MCF 10A (cell line): ENCODE measurements around the gene KCMF1. TPM values are rescaled to one million over a fixed set of nuclear protein-coding genes. Genes with fewer than 3 reads are reported as not detected.
"Not testable (repeated sequence)": the region's sequence is repeated elsewhere in the genome, so short reads cannot be mapped to it uniquely, and the experiment has no call there.

Experiments
- BruUV-seq: library from RNA; stranded (reverse); fragments of 400-500 nt; replicated peaks from 2 replicates; lab custom pipeline; 2021; lab: Mats Ljungman, UMichigan
- CTCF ChIA-PET: fragments of 300-600 bp; sonication (Branson Sonifier 250); formaldehyde crosslinking; extraction: SDS; loops from one replicate; lab custom pipeline; 2021; ENCODE audit warnings: antibody characterized with exemption, inconsistent platforms; lab: Yijun Ruan, JAX
- POLR2A ChIA-PET: fragments of 300-600, 350-650 bp; sonication (Branson Sonifier 250); formaldehyde crosslinking; extraction: SDS; loops from one replicate; lab custom pipeline; 2020; ENCODE audit warnings: antibody characterized with exemption, inconsistent platforms; lab: Yijun Ruan, JAX
- DNase-seq: peaks from one replicate; pipeline ENCODE4 v3.0.0-alpha.2; 2018; ENCODE audit not compliant: unreplicated experiment
- H3K27ac Mint-ChIP-seq: one replicate; pipeline ENCODE4 v1.8.0; 2022; ENCODE audit warnings: mild to moderate bottlenecking, low read depth, mixed read lengths; ENCODE audit not compliant: unreplicated experiment
- H3K27me3 Mint-ChIP-seq: one replicate; pipeline ENCODE4 v1.8.0; 2022; ENCODE audit warnings: mixed read lengths; ENCODE audit not compliant: insufficient read depth, unreplicated experiment
- H3K36me3 Mint-ChIP-seq: one replicate; pipeline ENCODE4 v1.8.0; 2022; ENCODE audit warnings: mild to moderate bottlenecking, moderate library complexity, mixed read lengths; ENCODE audit not compliant: insufficient read depth, unreplicated experiment
- H3K4me1 Mint-ChIP-seq: one replicate; pipeline ENCODE4 v1.8.0; 2022; ENCODE audit warnings: mixed read lengths; ENCODE audit not compliant: insufficient read depth, unreplicated experiment
- H3K4me3 Mint-ChIP-seq: one replicate; pipeline ENCODE4 v1.8.0; 2022; ENCODE audit warnings: mild to moderate bottlenecking, moderate library complexity, mixed read lengths; ENCODE audit not compliant: unreplicated experiment
- H3K9me3 Mint-ChIP-seq: one replicate; pipeline ENCODE4 v1.8.0; 2022; ENCODE audit warnings: mixed read lengths; ENCODE audit not compliant: unreplicated experiment
- intact Hi-C: fragments of 100-400 bp; cut with micrococcal nuclease; formaldehyde crosslinking; loops from 2 replicates; pipeline ENCODE4 v1.14.1; 2022
- total RNA-seq: library from RNA; stranded (reverse); gene quantifications from 2 replicates; pipeline ENCODE4 v1.2.3, GENCODE V29; 2022
- TF ChIP-seq, protein P1 (sequence below): fragments of 200-600 bp; IDR thresholded peaks from one replicate; pipeline ENCODE4 v1.8.0; 2022; ENCODE audit warnings: antibody characterized with exemption, mild to moderate bottlenecking; ENCODE audit not compliant: unreplicated experiment

KCMF1 gene
- total RNA-seq, 1 experiment from 2014 or later: 170 TPM

DNA sequence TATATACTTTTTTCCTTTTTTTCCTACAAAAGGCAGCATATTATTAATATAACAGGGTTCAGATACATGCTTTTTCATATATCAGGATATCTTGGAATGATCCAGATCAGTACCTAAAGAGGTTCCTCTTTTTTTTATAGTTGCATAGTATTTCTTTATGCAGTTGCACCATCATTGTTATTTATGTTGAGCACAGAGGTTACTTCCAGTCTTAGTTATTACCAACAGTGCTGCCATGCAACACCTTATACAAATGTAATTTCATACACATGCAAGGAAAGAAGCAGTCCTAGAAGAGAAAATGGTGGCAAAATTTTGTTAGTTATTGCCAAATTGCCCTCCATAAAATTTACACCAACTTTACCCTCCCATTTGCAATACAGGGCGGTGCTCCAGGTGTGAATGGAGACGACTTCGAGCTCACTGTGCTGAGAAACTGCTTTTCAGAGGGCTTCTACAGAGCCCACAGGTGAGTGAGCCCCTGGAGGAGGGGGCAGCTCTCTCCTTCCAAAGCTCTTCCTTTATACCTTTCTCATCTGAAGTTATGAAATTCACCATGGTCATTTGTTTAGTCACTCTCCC lies 30.0 kb upstream of the KCMF1 start:
- TF ChIP-seq, protein P1, sequence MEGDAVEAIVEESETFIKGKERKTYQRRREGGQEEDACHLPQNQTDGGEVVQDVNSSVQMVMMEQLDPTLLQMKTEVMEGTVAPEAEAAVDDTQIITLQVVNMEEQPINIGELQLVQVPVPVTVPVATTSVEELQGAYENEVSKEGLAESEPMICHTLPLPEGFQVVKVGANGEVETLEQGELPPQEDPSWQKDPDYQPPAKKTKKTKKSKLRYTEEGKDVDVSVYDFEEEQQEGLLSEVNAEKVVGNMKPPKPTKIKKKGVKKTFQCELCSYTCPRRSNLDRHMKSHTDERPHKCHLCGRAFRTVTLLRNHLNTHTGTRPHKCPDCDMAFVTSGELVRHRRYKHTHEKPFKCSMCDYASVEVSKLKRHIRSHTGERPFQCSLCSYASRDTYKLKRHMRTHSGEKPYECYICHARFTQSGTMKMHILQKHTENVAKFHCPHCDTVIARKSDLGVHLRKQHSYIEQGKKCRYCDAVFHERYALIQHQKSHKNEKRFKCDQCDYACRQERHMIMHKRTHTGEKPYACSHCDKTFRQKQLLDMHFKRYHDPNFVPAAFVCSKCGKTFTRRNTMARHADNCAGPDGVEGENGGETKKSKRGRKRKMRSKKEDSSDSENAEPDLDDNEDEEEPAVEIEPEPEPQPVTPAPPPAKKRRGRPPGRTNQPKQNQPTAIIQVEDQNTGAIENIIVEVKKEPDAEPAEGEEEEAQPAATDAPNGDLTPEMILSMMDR: no peak
- Mint-ChIP-seq H3K4me3 (no peak overlapping the region), H3K27ac (no peak overlapping the region), H3K36me3 (peaks cover 14% of the 10 kb centered on the region), H3K27me3 (no peaks in the 10 kb centered on the region), H3K4me1 (peaks cover 17% of the 10 kb centered on the region), H3K9me3 (no peaks in the 10 kb centered on the region)
- BruUV-seq: no TSS peak
- POLR2A ChIA-PET: interaction anchor here (0.8 to 2.5 kb wide), 3 partner anchors 17 to 482 kb away, joined by 3 to 14 read pairs (median 5); partner anchors contain the start of gene SUCLG1
- intact Hi-C loops: no loop called here
- DNase-seq: no peak
- CTCF ChIA-PET: interaction anchor here (1.1 to 1.6 kb wide), 2 partner anchors 13 to 15 kb away, joined by 3 to 16 read pairs; no protein-coding TSS in a partner anchor

DNA sequence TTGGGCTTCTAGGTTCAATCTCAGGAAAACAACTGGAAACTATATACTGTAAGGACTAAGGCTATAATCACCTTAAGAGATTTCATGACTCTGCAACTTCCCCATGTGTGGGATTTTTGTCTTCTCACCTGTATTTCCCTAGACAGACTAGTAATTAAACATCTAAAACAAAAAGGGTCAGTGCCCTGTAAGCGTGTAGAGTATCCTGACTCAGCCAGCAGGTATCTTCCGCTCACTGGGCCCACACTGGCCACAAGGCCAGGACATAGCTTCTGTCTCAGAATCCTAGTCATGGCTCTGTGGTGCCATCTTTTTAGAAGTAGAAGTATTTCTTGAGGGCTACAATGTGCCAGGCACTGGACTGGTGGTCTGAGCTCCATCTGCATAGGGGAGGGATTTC lies 28.8 kb upstream of the KCMF1 start:
- no TSS peak for BruUV-seq
- Mint-ChIP-seq H3K4me3 (no peak overlapping the region), H3K27me3 (no peaks in the 10 kb centered on the region), H3K36me3 (peaks cover 14% of the 10 kb centered on the region), H3K4me1 (peaks cover 23% of the 10 kb centered on the region), H3K9me3 (no peaks in the 10 kb centered on the region), H3K27ac (no peak overlapping the region)
- POLR2A ChIA-PET: interaction anchor here (0.6 to 6.8 kb wide), 2 partner anchors 16 to 710 kb away, joined by 3 to 96 read pairs; no protein-coding TSS in a partner anchor
- TF ChIP-seq, protein P1: no peak
- intact Hi-C loops: no loop called here
- no peak for DNase-seq
- CTCF ChIA-PET: interaction anchor here (0.5 to 1.6 kb wide), 4 partner anchors 16 to 80 kb away, joined by 3 to 16 read pairs (median 4); no protein-coding TSS in a partner anchor

DNA sequence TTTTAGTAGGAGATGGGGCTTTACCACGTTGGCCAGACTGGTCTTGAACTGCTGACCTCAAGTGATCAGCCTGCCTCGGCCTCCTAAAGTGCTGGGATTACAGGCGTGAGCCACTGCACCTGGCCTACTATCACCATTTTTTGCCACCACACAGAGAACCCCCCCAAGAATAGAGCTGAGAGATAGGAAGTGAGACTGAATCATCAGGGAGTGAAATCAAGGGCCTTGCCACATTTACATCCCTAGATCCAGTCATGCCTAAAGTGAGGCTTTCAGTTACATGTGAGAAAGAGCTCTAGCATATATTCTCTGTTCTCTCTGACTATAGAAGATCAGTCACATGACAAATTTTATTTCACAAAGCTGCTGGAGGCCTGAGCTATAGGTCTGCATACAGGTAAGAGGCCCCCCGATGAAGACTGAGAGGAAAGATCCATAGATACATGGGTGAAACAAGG lies 28.0 kb upstream of the KCMF1 start:
- peak overlapping the region; percentile 87 for H3K27ac Mint-ChIP-seq
- DNase-seq: no peak
- no TSS peak for BruUV-seq
- POLR2A ChIA-PET: interaction anchor here (0.6 to 6.8 kb wide), 5 partner anchors 11 to 27 kb away, joined by 4 to 96 read pairs (median 4); no protein-coding TSS in a partner anchor
- no peaks in the 10 kb centered on the region for H3K9me3 Mint-ChIP-seq
- intact Hi-C loops: no loop called here
- TF ChIP-seq, protein P1: no peak
- H3K36me3 Mint-ChIP-seq: peaks cover 14% of the 10 kb centered on the region
- peaks cover 23% of the 10 kb centered on the region for H3K4me1 Mint-ChIP-seq
- CTCF ChIA-PET: interaction anchor here (0.6 to 7.0 kb wide), 6 partner anchors 15 to 111 kb away, joined by 3 to 64 read pairs (median 3); no protein-coding TSS in a partner anchor
- no peak overlapping the region for H3K4me3 Mint-ChIP-seq
- H3K27me3 Mint-ChIP-seq: no peaks in the 10 kb centered on the region

DNA sequence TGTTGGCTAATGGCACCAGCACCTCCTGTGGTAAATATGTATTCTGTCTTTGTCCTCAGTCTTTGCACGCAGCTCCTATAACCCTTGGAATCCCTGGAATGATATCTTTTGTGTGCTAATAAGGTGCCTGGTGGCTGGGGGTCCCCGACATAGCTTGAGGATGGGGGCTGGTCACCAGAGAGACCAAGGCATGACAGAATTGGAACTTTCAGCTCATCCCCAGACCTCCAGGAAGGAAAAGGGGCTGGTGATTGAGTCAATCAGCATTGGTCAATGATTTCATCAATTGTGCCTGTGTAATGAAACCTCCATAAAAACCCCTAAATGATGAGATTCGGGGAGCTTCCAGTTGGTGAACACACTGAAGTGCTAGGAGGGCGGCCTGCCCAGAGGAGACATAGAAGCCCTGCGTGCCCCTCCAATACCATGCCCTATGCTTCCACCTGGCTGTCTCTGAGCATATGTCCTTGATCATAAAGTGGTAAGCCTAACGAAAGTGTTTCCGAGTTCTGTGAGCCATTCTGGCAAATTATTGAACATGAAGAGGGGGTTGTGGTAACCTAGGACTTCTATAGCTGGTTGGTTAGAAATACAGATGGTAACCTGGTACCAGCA lies 26.6 kb upstream of the KCMF1 start:
- BruUV-seq: no TSS peak
- Mint-ChIP-seq H3K36me3 (peaks cover 14% of the 10 kb centered on the region), H3K4me1 (peaks cover 19% of the 10 kb centered on the region), H3K4me3 (no peak overlapping the region), H3K9me3 (no peaks in the 10 kb centered on the region), H3K27ac (peak overlapping the region; percentile 89), H3K27me3 (no peaks in the 10 kb centered on the region)
- TF ChIP-seq, protein P1: no peak
- ChIA-PET POLR2A (interaction anchor here (1.9 to 6.8 kb wide), 3 partner anchors 14 to 25 kb away, joined by 4 to 96 read pairs (median 8); no protein-coding TSS in a partner anchor), CTCF (interaction anchor here (0.5 to 7.0 kb wide), 6 partner anchors 16 to 1319 kb away, joined by 3 to 64 read pairs (median 6); no protein-coding TSS in a partner anchor)
- intact Hi-C loops: no loop called here
- DNase-seq: no peak

DNA sequence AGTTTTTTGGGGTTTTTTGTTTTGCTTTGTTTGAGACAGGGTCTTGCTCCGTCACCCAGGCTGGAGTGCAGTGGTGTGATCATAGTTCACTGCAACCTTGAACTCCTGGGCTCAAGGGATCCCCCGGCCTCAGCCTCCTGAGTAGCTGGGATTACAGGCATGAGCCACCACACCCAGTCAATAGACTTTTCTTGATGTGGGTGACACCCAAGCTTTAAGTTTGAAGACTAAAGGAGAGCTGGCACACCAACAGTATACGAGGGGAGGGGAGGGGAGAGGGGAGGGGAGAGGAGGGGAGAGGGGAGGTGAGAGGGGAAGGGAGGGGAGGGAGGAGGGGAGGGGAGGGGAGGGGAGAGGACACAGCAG lies 25.1 kb upstream of the KCMF1 start:
- H3K9me3 Mint-ChIP-seq, BruUV-seq, DNase-seq, intact Hi-C loops, H3K27me3 Mint-ChIP-seq: not testable (repeated sequence)
- H3K27ac Mint-ChIP-seq: peak overlapping the region; percentile 89
- CTCF ChIA-PET: interaction anchor here (1.3 to 7.0 kb wide), 7 partner anchors 11 to 70 kb away, joined by 3 to 64 read pairs (median 14); partner anchors contain the start of gene TMSB10
- H3K36me3 Mint-ChIP-seq: peaks cover 14% of the 10 kb centered on the region
- H3K4me3 Mint-ChIP-seq: peak overlapping the region; percentile 19
- H3K4me1 Mint-ChIP-seq: peaks cover 13% of the 10 kb centered on the region
- POLR2A ChIA-PET: interaction anchor here (0.6 to 6.8 kb wide), 15 partner anchors 8 to 69 kb away, joined by 3 to 96 read pairs (median 5); partner anchors contain the start of genes KCMF1 and TMSB10
